GM19455 (cell line): ENCODE data around the gene POGLUT2.
"Not testable (repeated sequence)": the region's sequence is repeated elsewhere in the genome, so short reads cannot be mapped to it uniquely, and the experiment has no call there.

Source experiments
- ATAC-seq: cut with Tn5 transposase; IDR thresholded peaks from one replicate; pipeline ENCODE4 v1.9.1; 2021; ENCODE audit not compliant: unreplicated experiment

POGLUT2 gene

DNA sequence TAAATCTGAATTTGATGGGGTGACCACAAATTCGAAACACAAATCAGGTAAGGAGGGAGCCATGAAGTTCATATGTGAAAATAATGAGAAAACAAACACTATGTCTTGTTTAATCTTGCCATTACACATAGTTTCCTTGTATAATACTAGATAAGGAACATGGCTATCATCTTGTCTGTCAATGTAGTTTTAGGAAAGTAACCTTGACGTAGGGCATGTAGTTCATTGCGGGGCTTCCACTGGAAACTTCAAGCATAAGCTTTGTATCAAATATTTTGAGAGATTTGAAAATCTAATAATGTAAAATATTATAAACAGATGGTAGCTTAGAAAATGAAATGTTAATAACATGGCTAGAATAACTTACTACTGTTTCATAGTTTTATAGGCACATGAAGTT lies 8.9 kb upstream of the POGLUT2 start:
- no peak for ATAC-seq

GRCh38 chr13:102805680-102806079 lies 6.9 kb upstream of the POGLUT2 start:
- ATAC-seq = no peak

- ATAC-seq = peak; percentile 78
Observed at GRCh38 chr13:102800145-102801041, 1.6 kb upstream of the POGLUT2 start.

GRCh38 chr13:102799426-102800144 lies 809 bp upstream of the POGLUT2 start:
- ATAC-seq = peak; percentile 11

- no peak for ATAC-seq
Observed at GRCh38 chr13:102793611-102794355, 5.0 kb downstream of the POGLUT2 start.

DNA sequence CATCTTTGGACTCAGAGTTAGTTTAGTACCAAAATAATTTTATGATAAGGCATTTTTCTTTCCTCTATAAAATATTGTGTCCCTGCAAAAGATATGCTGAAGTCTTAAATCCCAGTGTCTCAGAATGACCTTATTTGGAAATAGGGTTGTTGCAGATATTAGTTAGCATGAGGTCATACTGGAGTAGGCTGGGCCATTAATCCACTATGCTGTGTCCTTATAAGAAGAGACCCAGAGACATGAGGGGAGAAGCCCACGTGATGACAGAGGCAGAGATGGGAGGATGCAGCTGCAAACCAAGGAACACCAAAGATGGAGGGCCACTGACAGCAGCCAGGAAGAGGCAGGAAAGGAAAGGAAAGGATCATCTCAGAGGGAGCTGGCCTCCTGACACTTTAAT lies 6.4 kb downstream of the POGLUT2 start:
- ATAC-seq = no peak

GRCh38 chr13:102788683-102789082 lies 10.1 kb downstream of the POGLUT2 start:
- ATAC-seq = no peak

DNA sequence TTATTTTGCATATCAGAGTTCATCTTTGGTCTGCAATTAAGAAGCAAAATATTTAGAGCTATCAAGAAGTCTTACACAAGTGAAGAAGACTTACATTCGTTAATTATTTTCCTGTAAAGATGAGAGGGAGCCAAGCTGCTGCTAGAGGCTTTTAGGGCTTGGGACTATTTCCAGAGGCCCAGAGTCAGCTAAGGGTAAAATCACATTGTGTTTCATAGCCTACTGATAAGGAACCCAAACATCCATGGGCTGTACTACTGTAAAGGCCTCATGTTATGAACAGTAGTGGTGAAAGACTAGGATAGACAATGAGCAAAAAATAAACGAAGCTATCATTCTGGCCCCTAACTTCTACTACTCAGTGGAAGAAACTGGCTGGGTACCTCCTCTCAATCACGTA lies 14.3 kb downstream of the POGLUT2 start:
- ATAC-seq = no peak

- no peak for ATAC-seq
Observed at GRCh38 chr13:102781591-102781990, 17.2 kb downstream of the POGLUT2 start.

DNA sequence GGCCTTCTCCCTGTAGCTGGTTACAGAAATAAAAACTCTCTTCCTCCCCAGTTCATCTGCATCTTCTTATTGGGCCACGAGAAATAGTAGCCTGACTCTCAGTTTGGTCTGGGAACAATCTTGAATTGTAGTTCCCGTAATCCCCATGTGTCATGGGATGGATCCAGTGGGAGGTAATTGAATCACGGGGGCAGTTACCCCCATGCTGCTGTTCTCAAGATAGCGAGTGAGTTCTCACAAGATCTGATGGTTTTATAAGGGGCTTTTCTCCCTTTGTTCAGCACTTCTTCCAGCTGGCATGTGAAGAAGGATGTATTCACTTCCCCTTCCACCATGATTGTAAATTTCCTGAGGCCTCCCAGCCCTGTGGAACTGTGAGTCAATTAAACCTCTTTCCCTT lies 18.1 kb downstream of the POGLUT2 start:
- ATAC-seq = not testable (repeated sequence)

DNA sequence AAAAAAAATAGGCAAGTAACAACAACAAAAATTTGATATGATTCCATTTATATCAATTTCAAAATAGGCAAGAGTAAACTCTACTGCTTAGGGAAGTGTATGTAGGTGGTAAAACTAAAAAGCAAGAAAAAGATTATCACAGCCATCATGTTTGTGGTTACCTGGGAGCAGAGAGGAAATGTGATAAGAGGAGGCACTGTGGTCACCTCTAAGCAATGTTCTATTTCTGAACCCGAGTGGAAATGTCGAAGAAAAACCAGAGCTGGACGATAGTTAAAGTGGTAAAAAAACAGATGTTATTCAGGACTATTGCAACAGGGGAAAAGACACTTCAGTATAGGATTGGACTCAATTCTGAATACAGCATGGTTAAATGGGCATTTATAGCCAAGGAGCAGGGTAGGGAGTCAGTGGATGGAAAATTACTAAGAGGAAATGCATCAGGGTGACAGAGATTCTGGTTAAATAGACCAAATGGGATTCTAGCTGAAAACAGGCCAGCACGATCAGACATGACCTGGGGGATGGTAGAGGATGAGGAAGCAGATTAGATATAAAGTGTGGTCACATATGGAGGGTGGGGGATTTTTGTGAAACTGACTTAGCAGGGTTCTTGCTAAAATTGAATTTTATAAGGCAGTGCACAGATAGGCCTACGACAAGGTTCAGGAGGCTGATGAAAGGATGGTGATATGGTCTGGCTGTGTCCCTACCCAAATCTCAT lies 19.2 kb downstream of the POGLUT2 start:
- ATAC-seq = no peak

- ATAC-seq = no peak
Observed at GRCh38 chr13:102777736-102778135, 21.0 kb downstream of the POGLUT2 start.

GRCh38 chr13:102776271-102776670 lies 22.5 kb downstream of the POGLUT2 start:
- no peak for ATAC-seq

DNA sequence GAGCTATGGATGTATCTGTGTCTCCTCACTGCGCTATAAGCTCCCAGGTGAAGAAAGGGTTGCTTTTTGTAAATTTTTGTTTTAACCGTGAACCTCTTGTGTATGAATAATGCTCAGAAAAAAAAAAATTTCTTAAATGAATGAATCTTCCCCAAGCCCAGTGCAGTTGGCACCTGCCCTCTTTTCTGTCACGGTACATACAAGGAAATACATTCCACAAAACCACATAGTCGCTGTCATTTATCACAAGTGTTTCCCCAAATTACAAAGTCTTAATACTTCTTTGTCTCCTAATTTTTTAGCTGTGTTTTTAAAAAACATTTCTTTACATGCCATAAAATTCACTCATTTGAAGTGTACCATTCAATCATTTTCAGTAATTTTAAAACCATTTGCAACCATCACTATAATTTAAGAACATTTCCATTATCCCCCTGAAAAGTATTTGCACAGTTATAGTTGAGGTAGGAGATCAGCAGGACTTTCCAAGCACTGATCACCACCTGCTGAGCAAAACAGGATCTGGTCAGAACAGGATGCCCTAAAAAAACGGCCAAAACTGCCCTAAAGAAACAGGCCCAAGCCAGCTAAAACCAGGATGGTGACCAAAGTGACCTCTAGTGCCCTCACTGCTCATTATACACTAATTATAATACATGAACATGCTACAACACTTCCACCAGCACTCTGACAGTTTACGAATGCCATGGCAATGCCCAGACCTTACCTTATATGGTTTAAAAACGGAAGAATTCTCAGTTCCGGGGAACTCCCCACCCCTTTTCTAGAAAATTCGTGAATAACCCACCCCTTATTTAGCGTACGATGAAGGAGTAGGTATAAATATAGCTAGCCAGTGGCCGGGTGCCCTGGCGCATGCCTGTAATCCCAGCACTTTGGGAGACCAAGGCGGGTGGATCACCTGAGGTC lies 23.9 kb downstream of the POGLUT2 start:
- no peak for ATAC-seq

DNA sequence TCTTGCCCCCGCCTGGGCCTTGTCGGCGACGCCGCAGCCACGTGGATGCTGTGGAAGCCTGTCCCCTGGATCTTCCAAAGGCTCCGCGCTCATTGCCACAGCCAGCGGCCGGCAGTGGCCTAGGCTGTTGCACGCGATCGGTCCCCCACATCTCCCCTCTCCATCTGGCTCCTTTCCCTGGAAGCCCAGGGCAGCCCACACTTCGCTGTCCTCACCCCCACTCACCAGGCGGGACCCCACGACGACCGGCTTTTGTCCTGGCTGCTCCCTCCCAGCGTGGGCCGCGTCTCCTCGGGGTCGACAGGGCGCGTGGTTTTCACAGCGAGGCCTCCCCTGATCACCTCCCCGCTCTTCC lies 24.6 kb downstream of the POGLUT2 start:
- no peak for ATAC-seq

DNA sequence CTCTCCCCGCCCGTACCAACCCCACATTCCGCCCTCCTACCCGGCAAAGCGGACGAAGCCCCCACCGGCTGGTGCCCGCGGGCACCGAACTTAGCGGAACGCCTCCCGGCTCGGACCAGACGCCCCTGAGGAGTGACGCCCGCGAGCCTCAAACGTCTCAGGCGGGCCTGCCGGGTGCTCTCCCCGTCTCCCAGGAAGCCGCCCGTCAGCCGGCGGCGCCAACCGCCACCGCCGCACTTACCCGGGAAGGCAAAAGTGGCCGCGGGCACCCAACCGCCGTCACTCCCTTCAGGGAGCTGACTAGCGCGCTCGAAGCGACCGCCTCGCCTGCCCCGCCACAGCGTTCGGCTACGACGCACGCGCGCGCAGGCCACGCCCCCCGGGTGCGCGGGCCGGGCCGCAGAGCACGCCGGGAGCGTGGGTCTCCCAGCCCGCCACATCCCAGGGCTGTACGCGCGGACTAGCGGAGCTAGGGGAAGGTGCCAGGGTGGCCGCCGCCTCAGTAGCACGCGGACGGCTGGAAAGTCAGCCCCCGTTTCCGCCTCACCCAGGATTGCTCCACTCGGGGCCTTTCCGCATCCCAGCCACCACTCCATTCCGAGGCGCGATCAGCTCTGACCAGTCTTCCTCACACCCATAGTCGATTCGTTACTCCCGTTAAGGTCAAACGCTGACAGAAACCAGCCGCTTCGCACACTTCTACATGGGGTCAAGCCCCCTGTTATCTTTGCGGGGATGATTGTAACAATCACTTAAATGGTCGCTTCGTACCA lies 25.1 kb downstream of the POGLUT2 start, which contains the start of gene TEX30:
TSS of gene TEX30 (minus strand) at position 346 of the 773 bp plus-strand sequence. CDS start 3,760 bp downstream, outside the sequence.
- ATAC-seq = peak; percentile 93

DNA sequence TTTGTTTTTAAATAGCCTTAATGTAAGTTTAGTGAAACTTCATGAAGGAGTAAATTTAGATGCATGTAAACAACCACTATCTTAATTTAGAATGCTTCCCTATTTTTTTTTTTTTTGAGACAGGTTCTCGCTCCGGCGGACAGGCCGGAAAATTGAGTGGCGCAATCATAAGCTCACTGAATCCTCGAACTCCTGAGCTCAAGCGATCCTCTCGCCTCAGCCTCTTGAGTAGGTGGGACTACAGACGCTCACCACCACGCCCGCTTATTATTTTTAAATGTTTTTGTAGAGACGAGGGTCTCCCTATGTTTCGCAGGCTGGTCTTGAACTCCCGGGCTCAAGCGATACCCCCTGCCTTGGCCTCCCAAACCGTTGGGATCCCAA lies 26.7 kb downstream of the POGLUT2 start:
- ATAC-seq = no peak

DNA sequence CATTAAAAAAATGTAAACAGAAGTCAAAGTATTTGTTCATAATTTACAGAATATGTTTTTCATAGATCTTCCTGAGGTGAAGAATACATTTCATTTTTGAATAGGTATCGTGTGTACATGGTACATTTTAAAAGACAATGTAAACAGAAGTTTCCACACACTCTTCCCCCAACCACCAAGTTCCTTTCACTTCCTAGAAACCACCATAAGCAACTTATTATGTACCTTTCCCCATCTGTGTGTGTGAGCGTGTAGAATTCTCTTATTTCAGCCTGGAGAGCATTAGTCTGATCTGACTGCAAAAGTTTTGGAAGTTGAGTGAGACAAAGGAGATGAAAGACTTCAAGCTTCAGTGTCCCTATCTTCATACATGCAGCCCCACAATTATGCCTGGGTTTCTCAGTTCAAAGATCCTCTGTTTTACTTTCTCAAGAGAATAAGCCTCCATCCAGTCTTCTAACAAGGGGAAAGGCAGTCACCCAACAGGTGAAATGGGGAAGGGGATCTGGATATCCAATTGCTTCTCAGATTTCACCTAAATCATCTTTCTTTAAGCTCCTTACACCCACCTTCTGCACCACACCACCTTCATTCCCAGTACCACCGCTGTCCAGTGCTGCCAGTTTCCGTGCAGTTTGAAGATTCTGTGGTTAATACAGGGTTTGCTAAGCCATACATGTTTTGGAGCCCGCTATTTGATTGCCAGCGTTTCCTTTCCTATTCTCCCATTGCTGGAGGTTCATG lies 27.3 kb downstream of the POGLUT2 start:
- no peak for ATAC-seq
